DOHH2 (cell line): ENCODE measurements around the gene NPAS2.
A peak's percentile ranks its signal among the peaks of the same experiment; 100 is the strongest.

ENCODE experiments used
- H3F3A ChIP-seq: fragments of 200-600 bp; sonication (generic), shearing (Covaris generic); 2 replicates; pipeline ENCODE4 v1.6.0; 2016; ENCODE audit warnings: antibody characterized with exemption, mild to moderate bottlenecking; ENCODE audit not compliant: control insufficient read depth, insufficient read depth
- H3K27ac ChIP-seq: fragments of 200-600 bp; sonication (generic); 2 replicates; pipeline ENCODE4 v1.5.1; 2014; ENCODE audit warnings: low read depth, mild to moderate bottlenecking, low read length, moderate library complexity
- H3K27me3 ChIP-seq: fragments of 200-600 bp; sonication (generic); 2 replicates; pipeline ENCODE4 v1.6.1; 2014; ENCODE audit warnings: mild to moderate bottlenecking, low read length, mixed read lengths; ENCODE audit not compliant: control insufficient read depth
- H3K36me3 ChIP-seq: fragments of 200-600 bp; sonication (generic); 2 replicates; pipeline ENCODE4 v1.6.1; 2014; ENCODE audit warnings: mild to moderate bottlenecking, low read length, moderate library complexity, mixed read lengths; ENCODE audit not compliant: control insufficient read depth
- H3K4me1 ChIP-seq: fragments of 200-600 bp; sonication (generic); 2 replicates; pipeline ENCODE4 v1.6.1; 2014; ENCODE audit warnings: mild to moderate bottlenecking, low read length, mixed read lengths; ENCODE audit not compliant: control insufficient read depth
- H3K4me2 ChIP-seq: fragments of 200-600 bp; sonication (generic); 2 replicates; pipeline ENCODE4 v1.6.0; 2014; ENCODE audit warnings: mild to moderate bottlenecking, low read length, moderate library complexity
- H3K4me3 ChIP-seq: fragments of 200-600 bp; sonication (generic); 2 replicates; pipeline ENCODE4 v1.5.1; 2014; ENCODE audit warnings: mild to moderate bottlenecking, low read length, mixed read lengths
- H3K79me2 ChIP-seq: fragments of 200-600 bp; sonication (generic); 2 replicates; pipeline ENCODE4 v1.6.1; 2014; ENCODE audit warnings: mild to moderate bottlenecking, low read length, mixed read lengths; ENCODE audit not compliant: control insufficient read depth
- H3K9me2 ChIP-seq: fragments of 200-600 bp; sonication (generic); replicated peaks from 2 replicates; pipeline ENCODE4 v1.6.1; 2014; ENCODE audit warnings: mild to moderate bottlenecking, low read length, mixed read lengths; ENCODE audit not compliant: control insufficient read depth
- H3K9me3 ChIP-seq: fragments of 200-600 bp; sonication (generic); 2 replicates; pipeline ENCODE4 v1.6.1; 2014; ENCODE audit warnings: antibody characterized with exemption, low read length, mixed read lengths; ENCODE audit not compliant: control insufficient read depth, insufficient read depth
- H4K20me1 ChIP-seq: fragments of 200-600 bp; sonication (generic); 2 replicates; pipeline ENCODE4 v1.6.0; 2014; ENCODE audit warnings: low read depth, mild to moderate bottlenecking, antibody characterized with exemption, low read length, moderate library complexity; ENCODE audit not compliant: control insufficient read depth, insufficient read depth
- CTCF ChIP-seq: fragments of 200-600 bp; sonication (generic); IDR thresholded peaks from one replicate; pipeline ENCODE4 v1.5.1; 2014; ENCODE audit warnings: antibody characterized with exemption, mild to moderate bottlenecking, low read depth, low read length; ENCODE audit not compliant: poor library complexity, severe bottlenecking
- EZH2phosphoT487 ChIP-seq: fragments of 200-600 bp; sonication (generic); IDR thresholded peaks from 2 replicates; pipeline ENCODE4 v1.6.1; 2017; ENCODE audit warnings: borderline replicate concordance, mild to moderate bottlenecking, antibody characterized with exemption, low read length, moderate library complexity, mixed read lengths

The NPAS2 gene

GRCh38 chr2:100919316-100919715 is 99.4 kb downstream of the NPAS2 start:
- H3K9me3 ChIP-seq: no peaks in the 10 kb centered on the region; the same call in 1 of the 2 replicates
- H3K36me3 ChIP-seq: no peaks in the 10 kb centered on the region
- TF ChIP-seq CTCF (peak; percentile 58), EZH2phosphoT487 (no peak)
- no peaks in the 10 kb centered on the region for H3F3A ChIP-seq
- H4K20me1 ChIP-seq: no peaks in the 10 kb centered on the region
- H3K4me1 ChIP-seq: no peaks in the 10 kb centered on the region
- H3K9me2 ChIP-seq: no peaks in the 10 kb centered on the region
- no peaks in the 10 kb centered on the region for H3K79me2 ChIP-seq
- no peak overlapping the region for H3K4me3 ChIP-seq
- H3K27ac ChIP-seq: no peak overlapping the region
- H3K4me2 ChIP-seq: no peak overlapping the region
- H3K27me3 ChIP-seq: no peaks in the 10 kb centered on the region

- no peaks in the 10 kb centered on the region for H3K9me2 ChIP-seq
- H3K27me3 ChIP-seq: no peaks in the 10 kb centered on the region
- no peak overlapping the region for H3K4me2 ChIP-seq
- H4K20me1 ChIP-seq: no peaks in the 10 kb centered on the region
- TF ChIP-seq CTCF (no peak), EZH2phosphoT487 (no peak)
- H3K36me3 ChIP-seq: no peaks in the 10 kb centered on the region
- no peaks in the 10 kb centered on the region for H3K4me1 ChIP-seq
- H3K79me2 ChIP-seq: no peaks in the 10 kb centered on the region
- no peak overlapping the region for H3K27ac ChIP-seq
- H3K9me3 ChIP-seq: no peaks in the 10 kb centered on the region
- H3F3A ChIP-seq: no peaks in the 10 kb centered on the region
- H3K4me3 ChIP-seq: no peak overlapping the region
These were observed 101.8 kb downstream of the NPAS2 start for GRCh38 chr2:100921685-100922161.

GRCh38 chr2:100923461-100924060 is 103.6 kb downstream of the NPAS2 start:
- H3K9me3 ChIP-seq: no peaks in the 10 kb centered on the region
- H3K36me3 ChIP-seq: no peaks in the 10 kb centered on the region
- no peaks in the 10 kb centered on the region for H3F3A ChIP-seq
- no peak overlapping the region for H3K4me3 ChIP-seq
- no peaks in the 10 kb centered on the region for H3K9me2 ChIP-seq
- H3K4me1 ChIP-seq: no peaks in the 10 kb centered on the region
- no peak overlapping the region for H3K27ac ChIP-seq
- TF ChIP-seq CTCF (no peak), EZH2phosphoT487 (no peak)
- 0 out of 2 replicates have a peak, but pooled peaks cover 2% of the 10 kb centered on the region for H3K27me3 ChIP-seq
- H4K20me1 ChIP-seq: no peaks in the 10 kb centered on the region
- H3K4me2 ChIP-seq: no peak overlapping the region
- H3K79me2 ChIP-seq: no peaks in the 10 kb centered on the region
